Tibial nerve (tissue), 4 donors: ENCODE data around the gene KRT33B. TPM values are rescaled to one million over a fixed set of nuclear protein-coding genes. Genes with fewer than 3 reads are reported as not detected.
"Not testable (repeated sequence)": the region's sequence is repeated elsewhere in the genome, so short reads cannot be mapped to it uniquely, and the experiment has no call there.

Source experiments
- DNase-seq, 2 donors: peaks; one replicate each; pipeline ENCODE4 v3.0.0-alpha.2; 2019; ENCODE audit warnings: low spot score in 2 of 2
- H3K27ac ChIP-seq, 4 donors: fragments of 200-600 bp; sonication (generic) in 3 of 4; one replicate each; pipeline ENCODE4 v1.5.1; 2017 to 2019; ENCODE audit warnings: mild to moderate bottlenecking in 1 of 4
- H3K27me3 ChIP-seq, 2 donors: fragments of 200-600 bp; sonication (generic) in 1 of 2; one replicate each; pipeline versions ENCODE4 v1.5.1 to v1.6.0; 2017 to 2019
- H3K36me3 ChIP-seq, 3 donors: fragments of 200-600 bp; sonication (generic); one replicate each; pipeline ENCODE4 v1.5.1; 2018 to 2019
- H3K4me1 ChIP-seq, 4 donors: fragments of 200-600 bp; sonication (generic) in 3 of 4; one replicate each; pipeline ENCODE4 v1.5.1; 2017 to 2019
- H3K4me3 ChIP-seq, 4 donors: fragments of 200-600 bp; sonication (generic) in 3 of 4; one replicate each; pipeline ENCODE4 v1.5.1; 2017 to 2019; ENCODE audit warnings: mild to moderate bottlenecking in 1 of 4, moderate library complexity in 1 of 4
- H3K9me3 ChIP-seq, 4 donors: fragments of 200-600 bp; sonication (generic) in 3 of 4; one replicate each; pipeline ENCODE4 v1.5.1; 2017 to 2019
- CTCF ChIP-seq, 5 experiments: fragments of 200-600 bp in 3 of 5; fragments of 450-650 bp in 2 of 5; sonication (generic) in 3 of 5; IDR thresholded peaks; one replicate each; pipeline ENCODE4 v1.5.1; 2016 to 2019; ENCODE audit warnings: antibody characterized with exemption in 5 of 5, mild to moderate bottlenecking in 3 of 5, moderate library complexity in 2 of 5
- EP300 ChIP-seq, 2 donors: sonication (generic); formaldehyde crosslinking; IDR thresholded peaks; one replicate each; pipeline ENCODE4 v1.6.1; 2017; ENCODE audit warnings: antibody characterized with exemption in 2 of 2, mild to moderate bottlenecking in 1 of 2
- POLR2A ChIP-seq, 2 donors: fragments of 450-650 bp; IDR thresholded peaks; one replicate each; pipeline ENCODE4 v1.6.1; 2017; ENCODE audit warnings: antibody characterized with exemption in 2 of 2, mild to moderate bottlenecking in 2 of 2, moderate library complexity in 2 of 2
- WGBS, 2 donors: methylation state at CpG; one replicate each; pipeline ENCODE4 v1.1.5; 2018; 5-methylcytosine and 5-hydroxymethylcytosine counted together
- total RNA-seq, 4 donors: library from RNA; depleted of rRNA; stranded (reverse); fragments of >200 nt; gene quantifications; one replicate each; pipeline ENCODE4 v1.1.0, GENCODE V29; 2016

The KRT33B gene
- total RNA-seq, 4 donors from 2014 or later: not detected

- 79 to 87% methylated on average over 5 of the region's 5 CpGs for WGBS, 2 donors
- H3K36me3 ChIP-seq: no peaks in the 10 kb centered on the region
Observed at GRCh38 chr17:41360296-41360995, 9.2 kb downstream of the KRT33B start.

GRCh38 chr17:41354536-41354935 is 15.1 kb downstream of the KRT33B start:
- Histone ChIP-seq H3K4me3 (no peak overlapping the region), H3K27ac (no peak overlapping the region), H3K36me3 (no peaks in the 10 kb centered on the region), H3K9me3 (peaks cover 0 to 4% (median 0%) of the 10 kb centered on the region in 4 donors), H3K27me3 (no peaks in the 10 kb centered on the region), H3K4me1 (no peaks in the 10 kb centered on the region)
- TF ChIP-seq EP300 (IDR thresholded peaks at IDR 0.05) (no peak), POLR2A (IDR thresholded peaks at IDR 0.05) (no peak), CTCF (IDR thresholded peaks at IDR 0.05) (no peak)
- no peak for DNase-seq
- WGBS, 2 donors: 92 to 94% methylated on average over 4 of the region's 4 CpGs

More at GRCh38 chr17:41360296-41360995, 9.2 kb downstream of the KRT33B start:
- Histone ChIP-seq H3K4me1 (no peaks in the 10 kb centered on the region), H3K9me3 (peaks cover 0 to 8% (median 0%) of the 10 kb centered on the region in 4 donors), H3K27me3 (no peaks in the 10 kb centered on the region), H3K4me3 (no peak overlapping the region), H3K27ac (no peak overlapping the region)
- no peak for DNase-seq
- TF ChIP-seq POLR2A (IDR thresholded peaks at IDR 0.05) (no peak), EP300 (IDR thresholded peaks at IDR 0.05) (no peak), CTCF (IDR thresholded peaks at IDR 0.05) (no peak)

- TF ChIP-seq CTCF (IDR thresholded peaks at IDR 0.05) (no peak), POLR2A (IDR thresholded peaks at IDR 0.05) (no peak), EP300 (IDR thresholded peaks at IDR 0.05) (no peak)
- Histone ChIP-seq H3K9me3 (peaks cover 0 to 4% (median 0%) of the 10 kb centered on the region in 4 donors), H3K27me3 (no peaks in the 10 kb centered on the region), H3K36me3 (no peaks in the 10 kb centered on the region), H3K27ac (no peak overlapping the region), H3K4me1 (no peaks in the 10 kb centered on the region), H3K4me3 (no peak overlapping the region)
- DNase-seq: no peak
- 80 to 85% methylated on average over 7 of the region's 7 CpGs for WGBS, 2 donors
Observed at GRCh38 chr17:41352597-41353366, 16.8 kb downstream of the KRT33B start.

GRCh38 chr17:41351177-41351576 is 18.4 kb downstream of the KRT33B start:
- H3K4me3 ChIP-seq: no peak overlapping the region
- H3K27ac ChIP-seq: no peak overlapping the region
- TF ChIP-seq POLR2A (IDR thresholded peaks at IDR 0.05) (no peak), EP300 (IDR thresholded peaks at IDR 0.05) (no peak), CTCF (IDR thresholded peaks at IDR 0.05) (no peak)
- peaks cover 0 to 2% (median 0%) of the 10 kb centered on the region in 4 donors for H3K9me3 ChIP-seq
- H3K4me1 ChIP-seq: no peaks in the 10 kb centered on the region
- WGBS, 2 donors: 88 to 91% methylated on average over 2 of the region's 2 CpGs
- no peak for DNase-seq
- H3K27me3 ChIP-seq: no peaks in the 10 kb centered on the region
- no peaks in the 10 kb centered on the region for H3K36me3 ChIP-seq

- not testable (repeated sequence) for H3K4me1 ChIP-seq, DNase-seq, H3K27me3 ChIP-seq, H3K4me3 ChIP-seq, H3K9me3 ChIP-seq, H3K27ac ChIP-seq, H3K36me3 ChIP-seq
- 89 to 91% methylated on average over 16 of the region's 16 CpGs for WGBS, 2 donors
Observed at GRCh38 chr17:41350381-41350878, 19.2 kb downstream of the KRT33B start, which contains the start of gene KRT33A. TSS of gene KRT33A (minus strand) at chr17:41350828. CDS start at chr17:41350767, 61 bp downstream.
